ENCODE results near the gene MEA1.

GRCh38 chr6:42963179-42963854 is 50.4 kb downstream of the MEA1 start:
- TF ChIP-seq CTCF (IDR thresholded peaks at IDR 0.05) (no peak), POLR2AphosphoS5 (IDR thresholded peaks at IDR 0.05) (no peak), POLR2A (IDR thresholded peaks at IDR 0.05) (no peak)

Measured in breast epithelium (tissue), 3 donors.